ENCODE results near the gene EDRF1.

- TF ChIP-seq, protein P1, sequence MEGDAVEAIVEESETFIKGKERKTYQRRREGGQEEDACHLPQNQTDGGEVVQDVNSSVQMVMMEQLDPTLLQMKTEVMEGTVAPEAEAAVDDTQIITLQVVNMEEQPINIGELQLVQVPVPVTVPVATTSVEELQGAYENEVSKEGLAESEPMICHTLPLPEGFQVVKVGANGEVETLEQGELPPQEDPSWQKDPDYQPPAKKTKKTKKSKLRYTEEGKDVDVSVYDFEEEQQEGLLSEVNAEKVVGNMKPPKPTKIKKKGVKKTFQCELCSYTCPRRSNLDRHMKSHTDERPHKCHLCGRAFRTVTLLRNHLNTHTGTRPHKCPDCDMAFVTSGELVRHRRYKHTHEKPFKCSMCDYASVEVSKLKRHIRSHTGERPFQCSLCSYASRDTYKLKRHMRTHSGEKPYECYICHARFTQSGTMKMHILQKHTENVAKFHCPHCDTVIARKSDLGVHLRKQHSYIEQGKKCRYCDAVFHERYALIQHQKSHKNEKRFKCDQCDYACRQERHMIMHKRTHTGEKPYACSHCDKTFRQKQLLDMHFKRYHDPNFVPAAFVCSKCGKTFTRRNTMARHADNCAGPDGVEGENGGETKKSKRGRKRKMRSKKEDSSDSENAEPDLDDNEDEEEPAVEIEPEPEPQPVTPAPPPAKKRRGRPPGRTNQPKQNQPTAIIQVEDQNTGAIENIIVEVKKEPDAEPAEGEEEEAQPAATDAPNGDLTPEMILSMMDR (IDR thresholded peaks at IDR 0.05), result no peak
- no peak for TF ChIP-seq POLR2AphosphoS5 (IDR thresholded peaks at IDR 0.05)
These were observed 35.7 kb upstream of the EDRF1 start for GRCh38 chr10:125683821-125684220.

Measured in gastroesophageal sphincter (tissue), 3 donors.